ENCODE measurements around the gene OTUD4. TPM values are rescaled to one million over a fixed set of nuclear protein-coding genes. Genes with fewer than 3 reads are reported as not detected.

The OTUD4 gene
- polyA plus RNA-seq, 4 donors: 7.3 to 31.4 (median 8.9) TPM

- no peaks in the 10 kb centered on the region for H3K36me3 ChIP-seq (ENCODE audit: control insufficient read depth in 3 of 3, insufficient read depth in 2 of 3, low read depth in 1 of 3, low read length in 3 of 3)
- H3K27ac ChIP-seq (ENCODE audit: low read depth in 1 of 3, low read length in 2 of 3): no peak overlapping the region
- WGBS, 3 donors: 88 to 93% (median 93%) methylated on average over 2 of the region's 2 CpGs
- H3K4me3 ChIP-seq (ENCODE audit: low read depth in 1 of 3, low read length in 3 of 3): no peak overlapping the region
- H3K9me3 ChIP-seq (ENCODE audit: control insufficient read depth in 2 of 2, insufficient read depth in 1 of 2, low read depth in 1 of 2, low read length in 1 of 2): no peaks in the 10 kb centered on the region
- DNase-seq: no peak
- no peaks in the 10 kb centered on the region for H3K4me1 ChIP-seq (ENCODE audit: control insufficient read depth in 3 of 3, insufficient read depth in 2 of 3, low read depth in 1 of 3, low read length in 2 of 3)
- H3K27me3 ChIP-seq (ENCODE audit: control insufficient read depth in 3 of 3, insufficient read depth in 3 of 3, low read length in 3 of 3): no peaks in the 10 kb centered on the region
- FAIRE-seq: no peak
These were observed 32.9 kb upstream of the OTUD4 start for GRCh38 chr4:145213245-145213644.

- 97 to 99% (median 98%) methylated on average over 2 of the region's 2 CpGs for WGBS, 3 donors
- Histone ChIP-seq H3K36me3 (ENCODE audit: control insufficient read depth in 3 of 3, insufficient read depth in 2 of 3, low read depth in 1 of 3, low read length in 3 of 3) (no peaks in the 10 kb centered on the region), H3K27ac (ENCODE audit: low read depth in 1 of 3, low read length in 2 of 3) (no peak overlapping the region), H3K9me3 (ENCODE audit: control insufficient read depth in 2 of 2, insufficient read depth in 1 of 2, low read depth in 1 of 2, low read length in 1 of 2) (no peaks in the 10 kb centered on the region), H3K4me1 (ENCODE audit: control insufficient read depth in 3 of 3, insufficient read depth in 2 of 3, low read depth in 1 of 3, low read length in 2 of 3) (no peaks in the 10 kb centered on the region), H3K27me3 (ENCODE audit: control insufficient read depth in 3 of 3, insufficient read depth in 3 of 3, low read length in 3 of 3) (no peaks in the 10 kb centered on the region), H3K4me3 (ENCODE audit: low read depth in 1 of 3, low read length in 3 of 3) (no peak overlapping the region)
- FAIRE-seq (no peak), DNase-seq (no peak)
These were observed 27.5 kb upstream of the OTUD4 start for GRCh38 chr4:145207934-145208333.

DNA sequence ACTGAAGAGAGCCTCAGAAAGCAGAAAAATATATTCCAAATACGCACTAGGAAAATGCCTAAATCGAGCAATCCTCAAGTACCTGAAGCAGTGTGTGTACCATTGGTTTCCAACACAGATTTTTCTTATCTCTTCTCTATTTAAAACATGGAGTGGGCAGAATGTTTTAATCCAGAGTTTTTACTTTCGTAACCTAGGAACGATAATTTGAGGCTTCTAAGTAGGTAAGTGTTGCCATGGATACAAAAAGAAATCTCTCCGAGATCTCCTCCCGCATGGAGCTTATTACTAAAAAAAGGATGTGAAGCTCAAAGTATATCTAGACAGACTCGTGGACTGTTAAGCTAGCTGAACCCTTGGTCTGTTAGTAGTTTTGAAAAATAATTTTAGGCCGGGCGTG is 23.0 kb upstream of the OTUD4 start:
- H3K9me3 ChIP-seq (ENCODE audit: control insufficient read depth in 2 of 2, insufficient read depth in 1 of 2, low read depth in 1 of 2, low read length in 1 of 2): no peaks in the 10 kb centered on the region
- 86 to 90% (median 88%) methylated on average over 9 of the region's 9 CpGs for WGBS, 3 donors
- H3K4me1 ChIP-seq (ENCODE audit: control insufficient read depth in 3 of 3, insufficient read depth in 2 of 3, low read depth in 1 of 3, low read length in 2 of 3): no peaks in the 10 kb centered on the region
- no peak overlapping the region for H3K4me3 ChIP-seq (ENCODE audit: low read depth in 1 of 3, low read length in 3 of 3)
- DNase-seq (no peak), FAIRE-seq (no peak)
- H3K36me3 ChIP-seq (ENCODE audit: control insufficient read depth in 3 of 3, insufficient read depth in 2 of 3, low read depth in 1 of 3, low read length in 3 of 3): no peaks in the 10 kb centered on the region
- no peak overlapping the region for H3K27ac ChIP-seq (ENCODE audit: low read depth in 1 of 3, low read length in 2 of 3)
- no peaks in the 10 kb centered on the region for H3K27me3 ChIP-seq (ENCODE audit: control insufficient read depth in 3 of 3, insufficient read depth in 3 of 3, low read length in 3 of 3)

- no peaks in the 10 kb centered on the region for H3K27me3 ChIP-seq (ENCODE audit: control insufficient read depth in 3 of 3, insufficient read depth in 3 of 3, low read length in 3 of 3)
- H3K36me3 ChIP-seq (ENCODE audit: control insufficient read depth in 3 of 3, insufficient read depth in 2 of 3, low read depth in 1 of 3, low read length in 3 of 3): no peaks in the 10 kb centered on the region
- no peak for DNase-seq
- H3K4me3 ChIP-seq (ENCODE audit: low read depth in 1 of 3, low read length in 3 of 3): no peak overlapping the region
- no peaks in the 10 kb centered on the region for H3K4me1 ChIP-seq (ENCODE audit: control insufficient read depth in 3 of 3, insufficient read depth in 2 of 3, low read depth in 1 of 3, low read length in 2 of 3)
- no peak overlapping the region for H3K27ac ChIP-seq (ENCODE audit: low read depth in 1 of 3, low read length in 2 of 3)
- FAIRE-seq: no peak
- H3K9me3 ChIP-seq (ENCODE audit: control insufficient read depth in 2 of 2, insufficient read depth in 1 of 2, low read depth in 1 of 2, low read length in 1 of 2): no peaks in the 10 kb centered on the region
- 93 to 95% (median 94%) methylated on average over 4 of the region's 4 CpGs for WGBS, 3 donors
These were observed 20.0 kb upstream of the OTUD4 start for GRCh38 chr4:145200366-145200765.

DNA sequence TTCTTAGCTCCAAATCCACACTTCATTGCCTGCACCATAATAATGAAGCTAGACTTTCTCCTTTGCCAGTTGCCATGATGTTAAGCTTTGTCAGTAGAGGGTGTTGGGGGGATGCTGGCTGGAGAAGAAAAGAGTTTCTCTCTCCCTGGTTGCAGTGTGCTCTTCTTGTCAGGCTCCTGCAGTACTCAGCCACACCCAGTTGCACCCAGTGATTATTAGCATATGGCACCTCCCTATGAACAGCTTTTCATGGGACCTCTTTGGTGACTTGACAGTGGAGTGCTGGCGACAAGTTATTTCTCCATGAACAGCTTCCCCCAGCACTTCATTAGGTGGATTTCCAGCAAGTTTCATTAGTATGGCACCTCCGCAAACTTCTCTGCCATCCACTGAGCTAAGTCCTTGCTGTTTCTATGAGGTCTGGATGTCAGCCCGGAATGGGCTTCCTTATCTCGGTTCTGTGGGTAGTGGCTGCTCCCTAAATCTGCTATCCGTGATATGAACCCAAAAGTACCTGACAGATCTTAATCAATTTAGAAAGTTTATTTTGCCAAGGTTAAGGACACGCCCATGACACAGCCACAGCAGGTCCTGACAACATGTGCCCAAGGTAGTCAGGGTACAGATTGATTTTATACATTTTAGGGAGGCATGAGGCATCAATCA is 18.8 kb upstream of the OTUD4 start:
- H3K4me3 ChIP-seq (ENCODE audit: low read depth in 1 of 3, low read length in 3 of 3): no peak overlapping the region
- H3K27ac ChIP-seq (ENCODE audit: low read depth in 1 of 3, low read length in 2 of 3): no peak overlapping the region
- no peaks in the 10 kb centered on the region for H3K4me1 ChIP-seq (ENCODE audit: control insufficient read depth in 3 of 3, insufficient read depth in 2 of 3, low read depth in 1 of 3, low read length in 2 of 3)
- FAIRE-seq: no peak
- no peaks in the 10 kb centered on the region for H3K36me3 ChIP-seq (ENCODE audit: control insufficient read depth in 3 of 3, insufficient read depth in 2 of 3, low read depth in 1 of 3, low read length in 3 of 3)
- no peaks in the 10 kb centered on the region for H3K27me3 ChIP-seq (ENCODE audit: control insufficient read depth in 3 of 3, insufficient read depth in 3 of 3, low read length in 3 of 3)
- WGBS, 3 donors: 59 to 84% (median 79%) methylated on average over 6 of the region's 6 CpGs
- no peak for DNase-seq
- no peaks in the 10 kb centered on the region for H3K9me3 ChIP-seq (ENCODE audit: control insufficient read depth in 2 of 2, insufficient read depth in 1 of 2, low read depth in 1 of 2, low read length in 1 of 2)

GRCh38 chr4:145196747-145197146 is 16.4 kb upstream of the OTUD4 start:
- no peak overlapping the region for H3K4me3 ChIP-seq (ENCODE audit: low read depth in 1 of 3, low read length in 3 of 3)
- H3K27me3 ChIP-seq (ENCODE audit: control insufficient read depth in 3 of 3, insufficient read depth in 3 of 3, low read length in 3 of 3): no peaks in the 10 kb centered on the region
- no peak for FAIRE-seq
- no peak overlapping the region for H3K27ac ChIP-seq (ENCODE audit: low read depth in 1 of 3, low read length in 2 of 3)
- no peaks in the 10 kb centered on the region for H3K36me3 ChIP-seq (ENCODE audit: control insufficient read depth in 3 of 3, insufficient read depth in 2 of 3, low read depth in 1 of 3, low read length in 3 of 3)
- no peaks in the 10 kb centered on the region for H3K4me1 ChIP-seq (ENCODE audit: control insufficient read depth in 3 of 3, insufficient read depth in 2 of 3, low read depth in 1 of 3, low read length in 2 of 3)
- DNase-seq: no peak
- H3K9me3 ChIP-seq (ENCODE audit: control insufficient read depth in 2 of 2, insufficient read depth in 1 of 2, low read depth in 1 of 2, low read length in 1 of 2): no peaks in the 10 kb centered on the region
- WGBS, 3 donors: 32 to 62% (median 54%) methylated on average over 3 of the region's 3 CpGs

GRCh38 chr4:145195167-145195952 is 15.0 kb upstream of the OTUD4 start:
- Histone ChIP-seq H3K4me1 (ENCODE audit: control insufficient read depth in 3 of 3, insufficient read depth in 2 of 3, low read depth in 1 of 3, low read length in 2 of 3) (no peaks in the 10 kb centered on the region), H3K27ac (ENCODE audit: low read depth in 1 of 3, low read length in 2 of 3) (no peak overlapping the region), H3K27me3 (ENCODE audit: control insufficient read depth in 3 of 3, insufficient read depth in 3 of 3, low read length in 3 of 3) (no peaks in the 10 kb centered on the region), H3K9me3 (ENCODE audit: control insufficient read depth in 2 of 2, insufficient read depth in 1 of 2, low read depth in 1 of 2, low read length in 1 of 2) (no peaks in the 10 kb centered on the region), H3K4me3 (ENCODE audit: low read depth in 1 of 3, low read length in 3 of 3) (no peak overlapping the region), H3K36me3 (ENCODE audit: control insufficient read depth in 3 of 3, insufficient read depth in 2 of 3, low read depth in 1 of 3, low read length in 3 of 3) (no peaks in the 10 kb centered on the region)
- FAIRE-seq (no peak), DNase-seq (peak in 1 of 2 donors; percentile 17)
- WGBS, 3 donors: 82 to 83% (median 83%) methylated on average over 3 of the region's 3 CpGs

DNA sequence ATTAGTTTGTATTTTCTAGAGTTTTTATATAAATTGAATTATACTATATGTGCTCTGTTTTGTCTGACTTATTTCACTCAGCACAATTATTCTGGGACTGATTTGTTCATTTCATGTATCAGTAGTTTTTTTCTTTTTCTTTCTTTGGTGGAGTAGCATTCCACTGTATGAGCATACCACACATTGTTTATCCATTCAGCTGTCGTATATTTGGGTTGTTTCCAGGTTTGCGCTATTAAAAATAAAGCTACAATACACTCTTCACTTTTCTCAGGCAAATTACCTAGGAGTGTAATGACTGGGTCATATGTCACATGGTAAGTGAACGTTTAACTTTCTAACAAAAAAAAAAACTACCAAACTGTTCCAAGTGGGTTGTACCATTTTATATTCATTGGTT is 9.6 kb upstream of the OTUD4 start:
- Histone ChIP-seq H3K36me3 (ENCODE audit: control insufficient read depth in 3 of 3, insufficient read depth in 2 of 3, low read depth in 1 of 3, low read length in 3 of 3) (no peaks in the 10 kb centered on the region), H3K4me3 (ENCODE audit: low read depth in 1 of 3, low read length in 3 of 3) (no peak overlapping the region), H3K9me3 (ENCODE audit: control insufficient read depth in 2 of 2, insufficient read depth in 1 of 2, low read depth in 1 of 2, low read length in 1 of 2) (no peaks in the 10 kb centered on the region), H3K27ac (ENCODE audit: low read depth in 1 of 3, low read length in 2 of 3) (no peak overlapping the region), H3K4me1 (ENCODE audit: control insufficient read depth in 3 of 3, insufficient read depth in 2 of 3, low read depth in 1 of 3, low read length in 2 of 3) (no peaks in the 10 kb centered on the region), H3K27me3 (ENCODE audit: control insufficient read depth in 3 of 3, insufficient read depth in 3 of 3, low read length in 3 of 3) (no peaks in the 10 kb centered on the region)
- 63 to 78% (median 72%) methylated on average over 3 of the region's 3 CpGs for WGBS, 3 donors
- FAIRE-seq (no peak), DNase-seq (no peak)

Measured in small intestine (tissue), 7 donors.